ENCODE data around the gene EDAR.
A peak's percentile ranks its signal among the peaks of the same experiment; 100 is the strongest.

The EDAR gene

GRCh38 chr2:108906403-108907077, 82.5 kb downstream of the EDAR start:
- DNase-seq, result no peak

- DNase-seq, result no peak
These were observed 83.1 kb downstream of the EDAR start for GRCh38 chr2:108905906-108906305.

DNA sequence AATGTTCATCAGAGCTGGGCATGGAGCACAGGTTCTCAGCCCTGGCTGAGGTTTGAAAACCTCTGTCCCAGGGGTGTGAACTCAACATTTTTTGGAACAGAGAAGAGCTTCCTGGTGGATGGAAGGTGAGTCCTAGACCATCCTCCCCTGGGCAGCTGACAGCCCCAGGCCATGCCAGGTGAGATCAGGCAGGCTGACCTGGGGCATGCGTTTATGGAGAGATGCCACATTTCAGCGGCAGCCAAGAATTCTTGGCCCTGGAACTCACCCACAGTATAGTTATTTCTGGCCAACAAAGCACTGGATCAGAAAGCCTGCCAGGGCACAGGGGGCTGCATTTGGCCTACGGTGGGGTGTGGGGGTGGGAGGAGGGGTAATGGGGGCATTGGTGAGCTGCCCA, 83.8 kb downstream of the EDAR start:
- no peak for DNase-seq

GRCh38 chr2:108904680-108905079, 84.3 kb downstream of the EDAR start:
- no peak for DNase-seq

DNA sequence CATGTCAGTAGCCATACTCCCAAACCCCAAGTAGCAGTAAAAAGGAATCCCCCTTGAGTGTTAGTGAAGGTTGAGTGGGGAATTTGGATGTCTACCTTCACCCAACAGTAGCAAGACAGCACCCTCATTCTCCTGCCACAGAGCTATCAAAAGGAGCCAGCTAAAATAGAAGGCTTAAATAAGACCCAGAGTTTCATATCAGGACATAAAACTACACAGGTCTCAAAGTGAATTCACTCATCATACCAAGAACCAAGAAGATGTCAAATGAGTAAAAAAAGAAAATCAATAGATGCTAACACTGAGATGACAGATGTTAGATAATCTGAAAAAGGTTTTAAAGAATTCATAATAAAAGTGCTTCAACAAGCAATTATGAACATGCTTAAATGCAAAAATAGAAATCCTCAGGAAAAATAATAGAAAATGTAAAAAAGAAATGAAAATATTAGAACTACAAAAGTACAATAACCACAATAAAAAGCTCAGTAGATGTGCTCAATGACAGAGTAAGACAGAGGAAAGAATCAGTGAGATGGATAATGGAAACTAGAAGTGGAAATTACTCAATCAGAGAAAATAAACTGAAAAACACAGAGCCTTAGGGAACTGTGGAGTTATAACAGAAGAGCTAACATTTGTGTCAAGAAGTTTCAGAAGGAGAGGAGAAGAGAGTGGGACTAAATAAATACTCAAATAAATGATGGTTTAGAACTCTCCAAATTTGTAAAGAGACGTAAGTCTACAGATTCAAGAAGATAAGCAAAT, 90.5 kb downstream of the EDAR start:
- DNase-seq, result no peak

GRCh38 chr2:108896741-108897140, 92.3 kb downstream of the EDAR start:
- no peak for DNase-seq

DNA sequence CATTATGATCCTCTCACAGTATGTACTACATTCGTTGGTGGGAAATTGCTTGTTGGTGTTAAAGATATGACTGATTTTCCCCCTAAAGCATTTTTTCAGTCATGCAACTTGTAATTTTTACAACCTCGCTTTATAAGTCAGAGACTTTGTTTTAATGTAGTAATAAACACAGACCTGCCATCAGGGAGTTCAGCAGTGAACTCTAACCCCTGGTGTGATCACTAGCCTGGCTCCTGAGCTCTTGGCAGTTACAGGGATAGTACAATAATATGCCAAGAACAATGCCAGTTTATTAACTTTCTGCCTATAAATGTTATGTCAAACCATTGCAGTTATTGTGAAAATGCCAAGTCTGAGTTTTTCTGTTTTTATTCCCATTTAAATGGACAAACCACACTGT, 93.8 kb downstream of the EDAR start:
- DNase-seq, result no peak

DNA sequence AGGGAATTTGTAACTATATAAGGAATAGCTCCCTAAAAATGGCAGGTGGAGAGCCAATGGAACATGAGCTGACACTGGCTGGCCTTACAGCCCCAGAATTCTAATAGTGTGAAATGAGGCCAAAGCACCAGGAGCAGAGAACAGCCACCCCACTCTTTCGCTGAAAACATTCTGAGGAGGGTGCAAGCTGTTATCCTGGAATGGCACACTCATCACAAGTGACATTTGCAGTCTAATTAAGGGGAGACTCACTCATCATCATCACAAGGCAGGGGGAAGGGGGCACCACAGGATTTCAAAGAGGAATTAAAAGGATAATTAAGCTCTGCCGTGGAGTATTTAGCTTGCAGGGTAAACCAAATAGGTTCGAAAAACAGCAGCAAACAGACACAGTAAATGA, 94.3 kb downstream of the EDAR start:
- no peak for DNase-seq

GRCh38 chr2:108893277-108893676, 95.7 kb downstream of the EDAR start:
- no peak for DNase-seq

DNA sequence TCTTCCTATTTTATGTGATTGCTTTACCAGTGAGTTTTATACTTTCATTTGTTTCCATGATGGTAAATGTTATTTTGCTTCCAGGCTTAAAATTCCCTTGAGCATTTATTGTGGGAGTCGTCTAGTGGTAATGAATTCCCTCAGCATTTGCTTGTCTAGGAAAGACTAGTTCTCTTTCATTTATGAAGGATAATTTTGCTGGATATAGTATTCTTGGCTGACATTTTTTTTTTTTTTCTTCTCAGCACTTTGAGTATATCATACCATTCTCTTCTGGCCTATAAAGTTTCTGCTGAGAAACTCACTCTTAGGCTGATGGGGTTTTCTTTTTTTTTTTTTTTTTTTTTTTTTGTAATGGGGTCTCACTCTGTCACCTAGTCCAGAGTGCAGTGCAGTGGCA, 99.1 kb downstream of the EDAR start:
- DNase-seq, result no peak

DNA sequence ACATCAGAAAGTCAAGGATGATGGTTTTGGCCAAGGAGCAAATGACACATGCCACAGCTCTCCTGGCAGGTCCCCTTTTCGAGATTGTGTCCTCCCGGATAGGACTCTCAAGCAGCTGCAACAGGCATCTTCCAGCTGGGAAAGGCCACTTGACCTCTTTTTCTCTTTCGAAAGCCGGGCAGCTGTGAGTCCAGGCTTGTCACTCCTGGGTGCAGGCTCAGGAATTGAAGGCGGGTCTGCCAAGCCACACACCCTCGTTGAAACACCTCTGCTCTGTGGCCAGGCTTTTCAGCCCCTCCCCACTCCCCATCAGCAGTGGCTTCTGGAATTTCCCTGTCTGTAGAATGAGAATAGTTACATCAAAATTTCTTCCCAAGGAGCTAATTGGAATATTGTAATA, 104.4 kb downstream of the EDAR start:
- DNase-seq, result no peak

DNA sequence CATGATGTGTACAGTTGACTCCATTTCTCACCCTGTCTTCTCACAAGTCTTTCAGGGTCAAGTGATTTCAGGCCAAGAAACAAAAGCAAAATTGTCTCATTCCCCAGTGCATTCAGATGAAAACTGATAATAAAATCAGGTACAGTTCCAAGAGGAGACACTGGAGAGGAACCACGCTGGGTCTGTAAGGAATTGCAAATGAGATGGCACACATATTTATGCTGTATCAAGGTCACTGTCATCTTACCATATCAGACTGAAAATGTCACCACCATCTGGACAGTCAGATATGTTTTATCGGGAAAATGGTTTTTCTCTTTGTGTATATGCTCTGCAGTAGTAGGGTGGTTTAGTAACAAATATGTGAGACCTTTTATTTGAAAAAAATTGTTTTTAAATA, 110.7 kb downstream of the EDAR start:
- no peak for DNase-seq

DNA sequence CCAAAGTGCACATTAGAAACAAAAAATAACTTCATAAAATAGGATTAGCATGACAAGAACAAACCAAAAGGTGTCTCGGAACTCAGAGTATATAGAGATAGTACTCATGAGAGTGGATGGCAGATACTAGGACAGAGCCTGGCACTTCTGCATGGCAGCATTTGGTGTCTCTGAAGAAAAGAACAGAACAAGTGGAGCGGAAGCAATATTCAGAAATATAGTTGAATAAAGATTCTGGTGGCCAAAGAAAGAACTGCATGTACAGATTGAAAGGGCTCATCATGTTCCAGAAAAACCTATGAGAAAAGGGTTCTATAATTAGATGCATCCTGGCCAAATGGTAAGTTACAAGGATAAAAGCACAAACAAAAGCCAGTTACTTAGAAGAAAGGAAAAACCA, 111.5 kb downstream of the EDAR start:
- no peak for DNase-seq

- no peak for DNase-seq
These were observed 118.9 kb downstream of the EDAR start for GRCh38 chr2:108870069-108870644.

DNA sequence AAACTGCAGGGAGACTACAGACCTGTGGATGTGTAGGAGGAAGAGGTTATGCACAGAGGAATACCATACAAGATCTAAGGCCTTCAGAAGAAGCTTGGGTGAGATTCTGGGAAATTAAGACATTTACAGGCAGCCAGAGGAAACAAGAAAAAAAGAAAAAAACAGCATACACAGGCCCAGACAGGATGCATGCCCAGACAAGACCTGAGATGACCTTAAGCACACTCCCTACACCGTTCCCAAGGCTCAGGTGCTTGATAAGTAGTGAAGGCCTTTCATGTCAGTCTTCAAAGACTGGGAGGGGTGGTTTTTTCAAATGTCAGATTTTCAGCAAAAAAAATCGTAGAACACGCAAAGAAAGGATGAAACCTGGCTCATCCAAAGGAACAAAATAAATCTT, 119.5 kb downstream of the EDAR start:
- no peak for DNase-seq

- no peak for DNase-seq
These were observed 120.1 kb downstream of the EDAR start for GRCh38 chr2:108868911-108869310.

GRCh38 chr2:108866041-108866440, 123.0 kb downstream of the EDAR start:
- no peak for DNase-seq

GRCh38 chr2:108858894-108859293, 130.1 kb downstream of the EDAR start:
- DNase-seq, result no peak

DNA sequence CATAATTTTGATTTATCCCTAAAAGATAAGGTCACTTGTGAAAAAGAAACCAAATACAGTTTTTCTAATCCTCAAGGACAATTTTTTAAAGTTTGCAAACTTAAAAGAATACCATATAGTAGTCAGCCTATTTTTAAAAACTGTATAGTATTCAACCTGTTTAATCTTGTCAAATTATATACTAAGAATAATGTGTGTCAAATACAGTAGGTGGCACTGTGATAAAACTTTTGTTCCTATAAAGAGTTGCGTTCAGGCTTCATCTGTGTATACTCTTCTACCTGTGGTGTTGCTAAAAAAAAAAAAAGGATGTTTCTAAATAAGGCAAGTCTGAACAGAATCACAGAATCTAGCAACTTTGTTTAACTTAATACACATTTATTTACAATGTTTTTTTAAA, 133.8 kb downstream of the EDAR start:
- DNase-seq, result peak; percentile 18

DNA sequence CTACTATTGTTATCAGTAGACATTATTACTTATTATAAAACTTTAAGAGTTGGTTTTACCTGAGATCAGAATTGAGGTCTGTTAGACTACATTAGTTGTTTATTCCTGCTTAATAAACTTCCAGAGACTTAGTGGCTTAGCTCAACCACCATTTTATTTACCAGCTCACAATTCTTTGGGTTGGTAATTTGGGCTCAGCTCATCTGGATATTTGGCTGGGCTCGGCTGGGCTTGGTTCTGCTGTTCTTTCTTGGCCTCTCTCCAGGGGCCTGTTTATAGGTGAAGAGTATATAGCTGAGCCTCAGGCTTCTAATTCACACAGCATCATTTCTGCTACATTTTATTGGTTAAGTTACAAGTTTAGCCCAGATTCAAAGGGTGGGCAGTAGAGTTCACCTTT, 134.5 kb downstream of the EDAR start:
- DNase-seq, result no peak

- no peak for DNase-seq
These were observed 135.6 kb downstream of the EDAR start for GRCh38 chr2:108853421-108853820.

- DNase-seq, result no peak
These were observed 136.6 kb downstream of the EDAR start for GRCh38 chr2:108852375-108852774.

- DNase-seq, result no peak
These were observed 142.0 kb downstream of the EDAR start for GRCh38 chr2:108847000-108847399.

DNA sequence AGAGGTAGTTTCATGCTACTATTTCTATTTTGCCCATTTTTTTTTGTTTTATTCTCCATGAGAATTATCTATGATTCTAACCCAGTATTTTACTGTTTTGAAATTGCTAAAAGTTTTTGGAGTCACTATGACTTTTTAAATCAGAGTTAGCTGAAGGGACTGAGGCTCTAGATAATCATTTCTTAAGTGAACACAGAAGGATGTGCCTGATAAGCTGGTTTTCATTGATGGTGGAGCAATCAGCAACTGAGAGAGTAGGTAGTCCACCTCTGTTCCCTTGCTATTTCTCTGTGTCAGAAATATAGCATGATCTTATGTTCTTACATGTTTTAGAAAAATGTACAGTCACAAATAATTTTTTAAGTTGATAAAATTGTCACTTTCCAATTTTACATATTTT, 143.1 kb downstream of the EDAR start:
- DNase-seq, result no peak

Measured in COR-L47 (cell line).